AG09319 (cell line): ENCODE data around the gene ARHGAP22.

Experiments
- DNase-seq: peaks from one replicate; pipeline ENCODE4 v3.0.0-alpha.2; 2010; ENCODE audit warnings: low read depth; ENCODE audit errors: extremely low read depth
- CTCF ChIP-seq: IDR thresholded peaks from 2 replicates; pipeline ENCODE4 v1.5.1; 2011; ENCODE audit warnings: low read depth, mild to moderate bottlenecking, inconsistent platforms, low read length, moderate library complexity

Gene ARHGAP22

GRCh38 chr10:48477616-48478015 lies 127.3 kb downstream of the ARHGAP22 start:
- no peak for TF ChIP-seq CTCF
- no peak for DNase-seq

- no peak for DNase-seq
- no peak for TF ChIP-seq CTCF
Measured at GRCh38 chr10:48477141-48477540, 127.7 kb downstream of the ARHGAP22 start.

GRCh38 chr10:48476279-48476982 lies 128.4 kb downstream of the ARHGAP22 start:
- no peak for TF ChIP-seq CTCF
- no peak for DNase-seq

- no peak for TF ChIP-seq CTCF
- DNase-seq, result no peak
Measured at GRCh38 chr10:48475943-48476278, 129.0 kb downstream of the ARHGAP22 start.

- DNase-seq, result no peak
- no peak for TF ChIP-seq CTCF
Measured at GRCh38 chr10:48474765-48475365, 130.0 kb downstream of the ARHGAP22 start.

GRCh38 chr10:48473704-48474103 lies 131.2 kb downstream of the ARHGAP22 start:
- TF ChIP-seq CTCF, result no peak
- no peak for DNase-seq

GRCh38 chr10:48472501-48473069 lies 132.3 kb downstream of the ARHGAP22 start:
- no peak for DNase-seq
- TF ChIP-seq CTCF, result no peak
